ENCODE data around the gene MED10. TPM values are rescaled to one million over a fixed set of nuclear protein-coding genes. Genes with fewer than 3 reads are reported as not detected.

Gene MED10
- total and polyA plus RNA-seq, 4 donors: 18.9 to 34.3 (median 31.4) TPM

DNA sequence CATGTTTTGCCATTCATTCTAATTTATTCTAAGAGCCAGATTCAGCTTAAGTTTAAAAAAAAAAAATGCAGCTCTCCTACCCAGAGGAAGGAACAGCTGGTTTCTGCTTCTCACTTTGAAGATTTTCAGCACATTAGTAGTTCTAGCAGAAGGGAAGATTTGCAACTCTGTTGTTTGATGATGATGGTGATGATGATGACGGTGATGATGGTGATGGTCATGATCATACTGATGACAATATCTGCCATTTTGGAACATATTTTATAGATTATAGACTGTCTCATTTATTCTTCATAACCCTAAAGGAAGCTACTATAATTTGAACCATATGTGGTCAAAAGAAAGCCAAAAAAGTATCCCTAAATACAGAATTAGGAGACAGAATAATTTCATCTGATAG lies 7.9 kb upstream of the MED10 start:
- no peak for DNase-seq
- WGBS, 2 donors: 89 to 90% methylated on average over 1 of the region's 1 CpG
- Histone ChIP-seq H3K9ac (ENCODE audit: insufficient read depth in 1 of 2, low read length in 2 of 2) (no peak overlapping the region), H3K27ac (ENCODE audit: low read depth in 1 of 2, low read length in 1 of 2) (no peak overlapping the region), H3K36me3 (ENCODE audit: control insufficient read depth in 4 of 4, insufficient read depth in 4 of 4, low read length in 4 of 4) (no peaks in the 10 kb centered on the region), H3K27me3 (ENCODE audit: control insufficient read depth in 3 of 3, insufficient read depth in 3 of 3, low read length in 2 of 3) (peaks cover 0 to 3% (median 0%) of the 10 kb centered on the region in 3 donors), H3K4me1 (ENCODE audit: control insufficient read depth in 5 of 5, insufficient read depth in 5 of 5, low read length in 5 of 5) (no peaks in the 10 kb centered on the region), H3K4me3 (no peak overlapping the region), H3K9me3 (ENCODE audit: control insufficient read depth in 4 of 4, insufficient read depth in 3 of 4, low read length in 3 of 4) (peaks cover 0 to 3% (median 0%) of the 10 kb centered on the region in 4 donors)
- ATAC-seq (ENCODE audit: insufficient read depth, low FRiP score): no peak
- TF ChIP-seq, protein P1, sequence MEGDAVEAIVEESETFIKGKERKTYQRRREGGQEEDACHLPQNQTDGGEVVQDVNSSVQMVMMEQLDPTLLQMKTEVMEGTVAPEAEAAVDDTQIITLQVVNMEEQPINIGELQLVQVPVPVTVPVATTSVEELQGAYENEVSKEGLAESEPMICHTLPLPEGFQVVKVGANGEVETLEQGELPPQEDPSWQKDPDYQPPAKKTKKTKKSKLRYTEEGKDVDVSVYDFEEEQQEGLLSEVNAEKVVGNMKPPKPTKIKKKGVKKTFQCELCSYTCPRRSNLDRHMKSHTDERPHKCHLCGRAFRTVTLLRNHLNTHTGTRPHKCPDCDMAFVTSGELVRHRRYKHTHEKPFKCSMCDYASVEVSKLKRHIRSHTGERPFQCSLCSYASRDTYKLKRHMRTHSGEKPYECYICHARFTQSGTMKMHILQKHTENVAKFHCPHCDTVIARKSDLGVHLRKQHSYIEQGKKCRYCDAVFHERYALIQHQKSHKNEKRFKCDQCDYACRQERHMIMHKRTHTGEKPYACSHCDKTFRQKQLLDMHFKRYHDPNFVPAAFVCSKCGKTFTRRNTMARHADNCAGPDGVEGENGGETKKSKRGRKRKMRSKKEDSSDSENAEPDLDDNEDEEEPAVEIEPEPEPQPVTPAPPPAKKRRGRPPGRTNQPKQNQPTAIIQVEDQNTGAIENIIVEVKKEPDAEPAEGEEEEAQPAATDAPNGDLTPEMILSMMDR (IDR thresholded peaks at IDR 0.05; ENCODE audit: control extremely low read depth, extremely low read depth): no peak

DNA sequence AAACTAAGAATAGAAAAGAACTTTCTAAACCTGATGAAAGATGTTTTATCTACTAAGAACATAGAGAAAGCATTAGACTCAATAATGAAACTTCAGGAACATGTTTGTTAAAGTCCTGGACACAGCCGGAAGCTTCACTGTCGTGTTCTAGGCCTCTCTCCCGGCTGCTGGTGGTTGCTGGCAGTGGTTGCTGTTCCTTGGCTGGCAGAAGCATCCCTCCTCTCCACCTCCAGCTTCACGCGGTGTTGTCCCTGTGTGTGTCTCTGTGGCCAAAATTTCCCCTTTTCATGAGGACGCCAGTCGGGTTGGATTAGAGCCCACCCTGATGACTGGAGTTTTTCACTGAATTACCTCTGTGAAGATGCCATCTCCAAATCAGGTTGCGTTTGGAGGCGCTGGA lies 6.5 kb upstream of the MED10 start:
- Histone ChIP-seq H3K27me3 (ENCODE audit: control insufficient read depth in 3 of 3, insufficient read depth in 3 of 3, low read length in 2 of 3) (peaks cover 0 to 3% (median 0%) of the 10 kb centered on the region in 3 donors), H3K4me1 (ENCODE audit: control insufficient read depth in 5 of 5, insufficient read depth in 5 of 5, low read length in 5 of 5) (no peaks in the 10 kb centered on the region), H3K4me3 (no peak overlapping the region), H3K27ac (ENCODE audit: low read depth in 1 of 2, low read length in 1 of 2) (no peak overlapping the region), H3K9me3 (ENCODE audit: control insufficient read depth in 4 of 4, insufficient read depth in 3 of 4, low read length in 3 of 4) (peaks cover 0 to 3% (median 0%) of the 10 kb centered on the region in 4 donors), H3K9ac (ENCODE audit: insufficient read depth in 1 of 2, low read length in 2 of 2) (no peak overlapping the region), H3K36me3 (ENCODE audit: control insufficient read depth in 4 of 4, insufficient read depth in 4 of 4, low read length in 4 of 4) (no peaks in the 10 kb centered on the region)
- DNase-seq (no peak), ATAC-seq (ENCODE audit: insufficient read depth, low FRiP score) (no peak)
- WGBS, 2 donors: 91 to 93% methylated on average over 9 of the region's 9 CpGs
- TF ChIP-seq, protein P1 (IDR thresholded peaks at IDR 0.05; ENCODE audit: control extremely low read depth, extremely low read depth): no peak

DNA sequence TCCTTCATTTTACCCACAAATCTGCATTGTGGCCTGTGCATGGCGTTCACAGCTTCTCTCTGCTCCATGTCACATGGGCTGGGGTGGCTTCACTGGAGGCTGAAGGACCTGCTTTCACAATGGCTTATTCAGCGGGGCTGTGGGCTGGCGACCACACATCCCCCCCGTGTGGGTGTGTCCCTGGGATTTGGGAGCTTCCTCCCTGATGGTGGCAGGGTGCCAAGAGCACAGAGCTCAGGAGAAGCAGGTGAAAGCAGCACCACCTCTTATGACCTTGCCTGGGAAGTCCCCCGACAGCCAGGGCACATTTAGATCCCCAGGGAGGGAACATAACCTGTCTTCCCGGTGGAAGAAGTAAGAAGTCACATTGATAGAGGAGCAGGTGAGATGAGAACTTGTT lies 5.0 kb upstream of the MED10 start:
- Histone ChIP-seq H3K36me3 (ENCODE audit: control insufficient read depth in 4 of 4, insufficient read depth in 4 of 4, low read length in 4 of 4) (no peaks in the 10 kb centered on the region), H3K4me3 (no peak overlapping the region), H3K9me3 (ENCODE audit: control insufficient read depth in 4 of 4, insufficient read depth in 3 of 4, low read length in 3 of 4) (peaks cover 0 to 3% (median 0%) of the 10 kb centered on the region in 4 donors), H3K9ac (ENCODE audit: insufficient read depth in 1 of 2, low read length in 2 of 2) (no peak overlapping the region), H3K27me3 (ENCODE audit: control insufficient read depth in 3 of 3, insufficient read depth in 3 of 3, low read length in 2 of 3) (peaks cover 0 to 3% (median 0%) of the 10 kb centered on the region in 3 donors), H3K27ac (ENCODE audit: low read depth in 1 of 2, low read length in 1 of 2) (no peak overlapping the region), H3K4me1 (ENCODE audit: control insufficient read depth in 5 of 5, insufficient read depth in 5 of 5, low read length in 5 of 5) (peaks cover 0 to 5% (median 2%) of the 10 kb centered on the region in 5 donors)
- no peak for ATAC-seq (ENCODE audit: insufficient read depth, low FRiP score)
- no peak for DNase-seq
- WGBS, 2 donors: 39 to 48% methylated on average over 6 of the region's 6 CpGs
- TF ChIP-seq, protein P1 (IDR thresholded peaks at IDR 0.05; ENCODE audit: control extremely low read depth, extremely low read depth): no peak

DNA sequence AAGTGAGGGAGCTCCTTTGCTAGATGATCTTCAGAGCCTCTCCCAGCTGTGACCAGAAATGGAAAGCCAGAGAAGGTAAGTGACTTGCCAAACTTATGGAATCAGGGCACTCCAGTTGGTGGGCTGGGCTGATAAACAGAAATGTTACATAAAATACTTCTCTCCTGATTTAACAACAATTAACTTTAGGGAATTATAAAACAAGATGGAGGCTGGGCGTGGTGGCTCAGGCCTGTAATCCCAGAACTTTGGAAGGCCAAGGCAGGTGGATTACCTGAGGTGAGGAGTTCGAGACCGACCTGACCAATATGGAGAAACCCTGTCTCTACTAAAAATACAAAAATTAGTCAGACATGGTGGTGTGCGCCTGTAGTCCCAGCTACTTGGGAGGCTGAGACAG lies 899 bp upstream of the MED10 start:
- Histone ChIP-seq H3K4me1 (ENCODE audit: control insufficient read depth in 5 of 5, insufficient read depth in 5 of 5, low read length in 5 of 5) (peaks cover 4 to 15% (median 10%) of the 10 kb centered on the region in 5 donors), H3K27ac (ENCODE audit: low read depth in 1 of 2, low read length in 1 of 2) (peak overlapping the region in 1 of 2 donors; percentile 67), H3K9ac (ENCODE audit: insufficient read depth in 1 of 2, low read length in 2 of 2) (no peak overlapping the region), H3K4me3 (no peak overlapping the region), H3K36me3 (ENCODE audit: control insufficient read depth in 4 of 4, insufficient read depth in 4 of 4, low read length in 4 of 4) (peaks cover 10 to 19% (median 17%) of the 10 kb centered on the region in 4 donors), H3K9me3 (ENCODE audit: control insufficient read depth in 4 of 4, insufficient read depth in 3 of 4, low read length in 3 of 4) (peaks cover 0 to 3% (median 0%) of the 10 kb centered on the region in 4 donors), H3K27me3 (ENCODE audit: control insufficient read depth in 3 of 3, insufficient read depth in 3 of 3, low read length in 2 of 3) (peaks cover 0 to 3% (median 0%) of the 10 kb centered on the region in 3 donors)
- TF ChIP-seq, protein P1 (IDR thresholded peaks at IDR 0.05; ENCODE audit: control extremely low read depth, extremely low read depth): no peak
- 97 to 98% methylated on average over 4 of the region's 4 CpGs for WGBS, 2 donors
- no peak for DNase-seq
- no peak for ATAC-seq (ENCODE audit: insufficient read depth, low FRiP score)
